Coronary artery (tissue), 2 donors: ENCODE measurements around the gene CCDC177.
"Not testable (repeated sequence)": the region's sequence is repeated elsewhere in the genome, so short reads cannot be mapped to it uniquely, and the experiment has no call there.

Source experiments
- DNase-seq: peaks from one replicate; pipeline ENCODE4 v3.0.0-alpha.2; 2017; ENCODE audit warnings: low spot score
- H3K27ac ChIP-seq, 2 donors: fragments of 200-600 bp; sonication (generic); one replicate each; pipeline ENCODE4 v1.5.1; 2016 to 2019
- H3K4me3 ChIP-seq: fragments of 200-600 bp; sonication (generic); 2 replicates; pipeline ENCODE4 v1.5.1; 2016; ENCODE audit warnings: mild to moderate bottlenecking, moderate library complexity
- CTCF ChIP-seq: fragments of 200-600 bp; sonication (generic); IDR thresholded peaks from one replicate; pipeline ENCODE4 v1.5.1; 2019; ENCODE audit warnings: antibody characterized with exemption

CCDC177 gene

GRCh38 chr14:69611172-69612013 is 36.7 kb upstream of the CCDC177 start, which contains the start of gene SUSD6:
Gene SUSD6, plus strand, starts transcription at chr14:69611596. Its CDS starts 46,997 bp downstream, at chr14:69658593.
- H3K27ac ChIP-seq: peak within 1 kb of the TSS; percentile 96 to 99
- peak within 1 kb of the TSS; percentile 92 for H3K4me3 ChIP-seq
- DNase-seq: peak; percentile 96
- no peak for TF ChIP-seq CTCF

GRCh38 chr14:69610874-69611171 is 36.2 kb upstream of the CCDC177 start:
- peak overlapping the region; percentile 76 to 99 for H3K27ac ChIP-seq
- peak overlapping the region; percentile 92 for H3K4me3 ChIP-seq
- TF ChIP-seq CTCF: no peak
- DNase-seq: no peak

- Histone ChIP-seq H3K27ac (peak overlapping the region; percentile 76 to 99), H3K4me3 (peak overlapping the region; percentile 92)
- no peak for DNase-seq
- TF ChIP-seq CTCF: no peak
These were observed 35.6 kb upstream of the CCDC177 start for GRCh38 chr14:69610020-69610873.

GRCh38 chr14:69606258-69607184 is 31.9 kb upstream of the CCDC177 start:
- TF ChIP-seq CTCF: no peak
- Histone ChIP-seq H3K4me3 (no peak overlapping the region), H3K27ac (no peak overlapping the region)
- no peak for DNase-seq

GRCh38 chr14:69605738-69606137 is 31.1 kb upstream of the CCDC177 start:
- TF ChIP-seq CTCF: no peak
- no peak overlapping the region for H3K27ac ChIP-seq
- no peak overlapping the region for H3K4me3 ChIP-seq
- no peak for DNase-seq

GRCh38 chr14:69600304-69600891 is 25.7 kb upstream of the CCDC177 start:
- no peak overlapping the region for H3K27ac ChIP-seq
- DNase-seq: no peak
- no peak for TF ChIP-seq CTCF
- H3K4me3 ChIP-seq: no peak overlapping the region

- H3K27ac ChIP-seq, DNase-seq, H3K4me3 ChIP-seq: not testable (repeated sequence)
These were observed 24.8 kb upstream of the CCDC177 start for GRCh38 chr14:69599431-69599830.
